Suppressor macrophage treated with lipopolysaccharide for 1 hour (primary cell): ENCODE data around the gene GUCY1B1.
"Not testable (repeated sequence)": the region's sequence is repeated elsewhere in the genome, so short reads cannot be mapped to it uniquely, and the experiment has no call there.

ENCODE experiments used
- DNase-seq, 3 donors: peaks; one replicate each; pipeline ENCODE4 v3.0.0-alpha.2; 2020 to 2022

GUCY1B1 gene

GRCh38 chr4:155762334-155762733, 3.5 kb downstream of the GUCY1B1 start:
- DNase-seq = no peak

- DNase-seq = peak; percentile 36 to 72 (median 62)
Observed at GRCh38 chr4:155763551-155763950, 4.7 kb downstream of the GUCY1B1 start.

- no peak for DNase-seq
Observed at GRCh38 chr4:155765149-155765548, 6.3 kb downstream of the GUCY1B1 start.

- DNase-seq = no peak
Observed at GRCh38 chr4:155766622-155767021, 7.8 kb downstream of the GUCY1B1 start.

- DNase-seq = no peak
Observed at GRCh38 chr4:155768370-155768769, 9.5 kb downstream of the GUCY1B1 start.

- DNase-seq = peak; percentile 35 to 54 (median 47)
Observed at GRCh38 chr4:155769090-155769489, 10.3 kb downstream of the GUCY1B1 start.

- no peak for DNase-seq
Observed at GRCh38 chr4:155772459-155773195, 13.8 kb downstream of the GUCY1B1 start.

GRCh38 chr4:155773196-155773800, 14.5 kb downstream of the GUCY1B1 start:
- DNase-seq = no peak

GRCh38 chr4:155774033-155774432, 15.2 kb downstream of the GUCY1B1 start:
- no peak for DNase-seq

GRCh38 chr4:155777971-155778735, 19.3 kb downstream of the GUCY1B1 start:
- no peak for DNase-seq

- no peak for DNase-seq
Observed at GRCh38 chr4:155780775-155781174, 22.0 kb downstream of the GUCY1B1 start.

GRCh38 chr4:155781249-155781831, 22.5 kb downstream of the GUCY1B1 start:
- DNase-seq = no peak

- no peak for DNase-seq
Observed at GRCh38 chr4:155784637-155785036, 25.8 kb downstream of the GUCY1B1 start.

GRCh38 chr4:155785828-155786227, 27.0 kb downstream of the GUCY1B1 start:
- no peak for DNase-seq

GRCh38 chr4:155787113-155787710, 28.4 kb downstream of the GUCY1B1 start:
- peak; percentile 58 to 79 (median 75) for DNase-seq

GRCh38 chr4:155789391-155789790, 30.6 kb downstream of the GUCY1B1 start:
- no peak for DNase-seq

GRCh38 chr4:155789982-155790381, 31.2 kb downstream of the GUCY1B1 start:
- no peak for DNase-seq

GRCh38 chr4:155794589-155795236, 35.9 kb downstream of the GUCY1B1 start:
- DNase-seq = no peak

GRCh38 chr4:155795991-155796390, 37.2 kb downstream of the GUCY1B1 start:
- DNase-seq = peak in 1 of 3 donors; percentile 2

GRCh38 chr4:155797581-155797980, 38.8 kb downstream of the GUCY1B1 start:
- not testable (repeated sequence) for DNase-seq

- DNase-seq = no peak
Observed at GRCh38 chr4:155799116-155799793, 40.4 kb downstream of the GUCY1B1 start.

GRCh38 chr4:155799794-155800123, 40.9 kb downstream of the GUCY1B1 start:
- DNase-seq = no peak
